Stimulated activated CD4-positive, alpha-beta T cell treated with anti-CD3 and anti-CD28 coated beads, Interleukin-4, amount 100 ng/mL, for 24 hours (primary cell): ENCODE measurements around the gene KDSR.

ENCODE experiments used
- DNase-seq: peaks from one replicate; pipeline ENCODE4 v3.0.0-alpha.2; 2020

KDSR gene

DNA sequence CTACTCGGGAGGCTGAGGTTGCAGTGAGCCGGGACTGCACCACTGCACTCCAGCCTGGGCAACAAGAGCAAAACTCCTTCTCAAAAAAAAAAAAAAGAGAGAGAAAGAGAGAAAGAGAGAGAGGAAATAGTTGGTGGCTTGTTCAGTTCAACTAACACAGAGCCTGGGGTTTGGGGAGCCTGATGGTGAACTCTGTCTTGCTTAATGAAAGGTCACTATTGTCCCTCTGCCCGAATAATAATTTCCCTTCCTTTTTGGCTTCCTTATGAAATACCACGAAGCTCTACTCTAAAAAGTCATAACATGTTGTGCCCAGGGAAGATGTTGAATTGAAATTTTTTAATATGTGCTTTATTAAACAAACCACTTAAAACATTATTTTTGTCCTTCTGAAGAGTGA lies 64.8 kb downstream of the KDSR start:
- no peak for DNase-seq

- peak; percentile 16 for DNase-seq
These were observed 65.6 kb downstream of the KDSR start for GRCh38 chr18:63301434-63301833.

DNA sequence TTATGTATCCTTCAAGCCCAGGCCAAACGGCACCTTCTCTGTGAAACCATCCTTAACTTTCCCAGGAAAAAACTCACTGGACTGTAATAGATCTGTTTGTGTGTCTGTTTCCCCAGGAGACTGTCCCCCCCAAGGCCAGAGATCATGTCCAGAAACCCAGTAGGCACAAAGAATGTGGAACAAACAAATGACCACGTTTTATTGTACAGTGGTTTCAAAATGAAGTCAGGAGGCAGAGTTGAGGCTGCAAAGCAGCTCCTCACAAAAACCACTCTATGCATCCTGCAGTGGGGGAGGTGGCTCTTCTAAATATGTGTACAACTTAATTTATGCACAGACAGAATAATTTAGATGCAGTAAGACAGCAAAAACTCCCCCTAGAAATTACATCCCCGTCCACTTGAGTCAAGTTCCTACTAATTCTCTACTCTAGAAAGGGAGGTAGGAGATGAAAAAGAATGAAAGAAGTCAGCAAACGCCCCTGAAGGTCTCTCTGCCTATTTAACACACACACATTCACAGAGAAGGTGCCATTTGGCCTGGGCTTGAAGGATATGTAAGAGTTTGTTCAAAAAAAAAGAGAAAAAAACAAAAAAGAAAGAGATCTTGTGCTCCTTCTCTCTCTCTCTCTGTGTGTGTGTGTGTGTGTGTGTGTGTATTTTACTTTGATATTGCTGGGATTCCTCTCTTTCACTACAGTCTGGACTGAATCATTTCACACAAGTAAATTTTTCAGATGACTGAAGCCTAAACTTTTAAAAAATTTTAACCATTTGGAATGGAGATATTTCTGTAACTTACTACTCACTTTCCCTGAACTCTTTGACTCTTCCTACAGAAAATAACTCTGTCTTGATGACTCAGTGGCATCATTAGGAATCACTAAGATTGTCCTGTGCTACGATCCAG lies 66.9 kb downstream of the KDSR start:
- peak; percentile 68 for DNase-seq

GRCh38 chr18:63298400-63299365 lies 68.3 kb downstream of the KDSR start:
- peak; percentile 28 for DNase-seq

GRCh38 chr18:63297687-63298399 lies 69.2 kb downstream of the KDSR start:
- DNase-seq = no peak

- no peak for DNase-seq
These were observed 73.1 kb downstream of the KDSR start for GRCh38 chr18:63293935-63294334.

DNA sequence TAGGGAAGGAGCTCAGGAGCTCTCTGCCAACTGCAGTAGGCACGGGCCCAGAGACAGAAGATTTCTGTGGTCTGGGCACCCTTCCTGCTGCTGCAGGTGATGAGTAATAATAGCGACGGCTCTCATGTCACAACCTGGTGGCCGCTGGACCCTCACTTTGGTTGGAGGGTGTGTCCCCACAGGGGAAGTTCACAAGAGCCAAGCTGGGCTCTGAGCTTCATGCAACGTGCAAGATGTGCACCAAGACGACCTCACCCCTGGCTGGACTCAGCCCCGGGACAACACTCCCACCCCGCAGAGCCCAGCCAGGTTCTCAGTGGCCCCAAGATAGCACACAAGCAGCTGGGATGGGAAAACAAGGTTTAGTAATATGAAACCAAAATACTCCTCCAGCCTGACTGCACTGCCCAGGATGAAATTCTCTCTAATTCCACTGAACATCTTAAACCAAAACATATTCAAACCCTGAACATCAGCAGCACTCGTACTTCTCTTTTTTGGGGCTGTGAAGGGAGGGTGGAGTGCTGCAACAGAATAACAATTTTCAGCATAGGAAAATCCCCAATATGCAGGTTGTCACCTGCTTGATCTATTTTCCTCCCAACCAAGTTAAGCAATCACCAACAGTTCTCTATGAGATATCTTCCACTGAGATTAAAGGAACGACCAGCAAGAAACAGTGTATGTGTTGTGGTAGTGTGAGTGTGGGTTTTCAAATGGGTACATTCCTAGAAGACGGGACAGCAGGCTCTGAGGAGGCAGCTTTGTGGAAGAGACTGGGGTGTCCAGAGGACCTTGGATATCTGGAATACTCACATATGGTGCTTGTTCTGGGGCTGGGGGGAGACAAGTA lies 73.9 kb downstream of the KDSR start:
- peak; percentile 17 for DNase-seq

GRCh38 chr18:63291278-63291677 lies 75.7 kb downstream of the KDSR start:
- DNase-seq = no peak

DNA sequence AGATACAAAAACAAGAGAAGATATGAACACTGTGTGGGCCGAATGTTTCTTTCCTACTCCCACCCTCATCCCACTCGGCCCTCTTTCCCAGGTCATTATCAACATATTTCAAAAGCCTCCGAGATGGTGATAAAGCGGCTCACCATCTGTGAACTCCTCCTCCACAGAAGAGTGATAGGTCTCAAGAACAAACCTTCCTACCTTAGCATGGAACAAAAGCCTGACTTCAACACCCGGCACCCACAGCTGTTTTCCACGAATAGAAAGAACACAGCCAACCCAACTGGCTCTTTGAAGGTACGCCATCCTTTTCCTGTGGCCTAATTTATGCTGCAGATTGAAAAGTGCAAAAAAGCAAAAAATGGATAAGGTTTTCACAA lies 76.2 kb downstream of the KDSR start:
- DNase-seq = peak; percentile 47

- DNase-seq = no peak
These were observed 76.7 kb downstream of the KDSR start for GRCh38 chr18:63290166-63290820.

GRCh38 chr18:63288311-63288710 lies 78.7 kb downstream of the KDSR start:
- no peak for DNase-seq

GRCh38 chr18:63287691-63288220 lies 79.2 kb downstream of the KDSR start:
- DNase-seq = no peak

- DNase-seq = no peak
These were observed 80.1 kb downstream of the KDSR start for GRCh38 chr18:63286926-63287325.

DNA sequence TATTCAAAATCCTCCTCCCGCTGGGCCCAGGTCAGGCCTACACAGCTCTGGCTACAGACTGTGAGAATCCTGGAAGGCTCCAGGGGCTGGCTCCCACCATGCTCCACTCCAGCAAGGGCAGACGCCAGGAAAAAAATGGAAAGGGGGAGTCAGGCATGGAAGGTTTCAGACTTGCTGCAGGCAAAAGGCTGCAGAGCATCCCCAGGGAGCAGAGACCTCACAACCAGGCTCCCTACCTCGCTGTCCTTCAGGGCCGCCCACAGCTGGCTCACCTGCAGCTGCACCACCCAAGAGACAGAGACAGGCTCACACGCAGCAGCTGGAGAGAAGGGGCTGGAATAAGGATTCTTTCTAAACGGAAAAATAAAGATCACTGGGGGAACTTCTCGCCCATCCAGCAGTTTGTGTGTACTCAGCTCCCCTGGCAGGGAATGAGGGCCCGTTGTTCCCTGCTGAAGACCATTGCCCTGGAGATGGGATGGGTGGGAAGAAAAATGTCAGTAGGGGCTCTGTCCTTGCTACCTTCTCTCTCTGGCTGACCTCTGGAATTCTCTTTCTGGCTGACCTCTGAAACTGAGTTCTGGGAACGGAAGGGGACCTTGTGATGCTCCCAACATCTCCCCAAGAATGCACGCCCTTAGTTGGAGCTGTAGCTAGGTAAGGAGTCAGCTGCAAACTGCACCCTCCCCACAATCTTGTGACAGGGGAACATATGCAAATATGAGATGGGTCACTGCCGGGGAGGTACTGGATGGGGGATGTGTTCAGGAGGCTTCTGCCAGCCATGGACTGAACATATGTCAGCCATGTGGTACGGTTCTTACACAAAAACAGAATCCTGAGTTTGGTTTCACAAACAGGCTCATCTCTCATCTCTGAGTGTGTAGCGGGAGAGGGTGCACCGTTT lies 81.9 kb downstream of the KDSR start:
- no peak for DNase-seq

DNA sequence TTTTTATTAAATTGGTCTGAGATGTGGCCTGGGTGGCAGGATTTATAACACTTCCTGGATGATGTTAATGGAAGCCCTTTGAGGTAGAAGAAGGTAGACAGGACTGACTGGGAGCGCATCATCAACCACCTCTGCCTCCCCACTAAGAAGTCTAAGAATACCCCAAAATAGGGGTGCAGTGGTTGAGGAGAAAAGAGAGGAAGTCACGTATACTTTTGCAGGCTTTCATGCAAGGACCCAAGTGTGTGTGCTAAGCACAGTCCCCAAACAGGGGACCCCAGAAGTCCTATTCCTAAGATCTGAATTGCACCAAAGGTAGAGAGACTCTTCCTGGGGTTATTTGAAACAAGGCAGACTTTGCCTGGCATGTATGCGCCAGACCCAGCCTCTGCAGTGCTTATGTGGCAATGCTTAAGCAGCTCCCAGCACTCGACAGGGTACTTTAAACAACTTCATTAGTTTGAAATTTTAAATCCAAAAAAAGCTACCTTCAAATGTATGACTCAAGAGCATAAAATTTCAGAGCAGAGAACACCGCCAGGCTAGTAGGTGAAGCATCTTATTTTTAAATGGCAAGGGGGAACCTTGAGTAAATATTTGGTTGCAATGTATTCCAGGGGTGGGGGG lies 82.7 kb downstream of the KDSR start:
- no peak for DNase-seq

GRCh38 chr18:63283305-63284094 lies 83.5 kb downstream of the KDSR start:
- no peak for DNase-seq

GRCh38 chr18:63282793-63283192 lies 84.2 kb downstream of the KDSR start:
- DNase-seq = no peak
